Stimulated activated CD4-positive, alpha-beta T cell treated with anti-CD3 and anti-CD28 coated beads, TNF-alpha, amount 100 ng/mL, for 24 hours (primary cell): Measurements from ENCODE around the gene TAF4.

Experiments used
- DNase-seq, 3 experiments: peaks; one replicate each; pipeline ENCODE4 v3.0.0-alpha.2; 2020; ENCODE audit warnings: low read depth in 3 of 3

TAF4 gene

DNA sequence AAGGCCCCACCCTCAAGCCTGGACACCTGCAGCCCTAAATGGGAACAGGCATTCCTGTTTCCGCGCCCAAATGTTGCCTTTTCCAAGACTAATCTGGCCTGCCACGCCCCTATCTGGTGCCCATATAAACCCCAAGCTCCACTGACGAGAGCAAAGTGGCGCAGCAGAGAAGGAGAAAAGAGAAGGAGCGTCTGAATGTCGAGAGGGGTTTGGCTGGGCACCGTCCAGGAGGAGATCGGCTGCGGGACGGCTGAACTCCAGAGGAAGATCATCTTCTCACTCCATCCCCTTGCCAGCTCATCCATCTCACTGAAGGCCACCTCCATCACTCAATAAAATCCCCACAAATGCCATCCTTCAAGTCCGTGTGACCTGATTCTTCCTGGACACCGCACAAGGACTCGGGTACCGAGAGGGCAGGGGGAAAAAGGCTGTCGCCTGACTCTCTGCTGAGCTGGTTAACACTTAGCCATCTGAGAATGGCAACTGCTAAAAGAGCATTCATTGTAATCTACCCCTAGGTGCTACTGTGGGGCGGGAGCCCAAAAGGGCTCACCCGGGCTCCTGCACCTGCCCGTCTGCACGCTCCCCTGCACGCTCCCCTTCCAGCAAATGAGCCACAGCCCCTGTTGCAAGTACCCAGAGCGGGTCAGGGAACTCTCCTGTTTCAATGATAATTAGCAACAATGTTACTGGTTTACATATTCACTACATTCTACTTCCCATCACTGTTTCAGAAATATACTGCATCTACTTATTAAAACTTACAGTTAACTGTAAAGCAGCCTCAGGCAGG, 23.5 kb downstream of the TAF4 start:
- DNase-seq, result no peak

DNA sequence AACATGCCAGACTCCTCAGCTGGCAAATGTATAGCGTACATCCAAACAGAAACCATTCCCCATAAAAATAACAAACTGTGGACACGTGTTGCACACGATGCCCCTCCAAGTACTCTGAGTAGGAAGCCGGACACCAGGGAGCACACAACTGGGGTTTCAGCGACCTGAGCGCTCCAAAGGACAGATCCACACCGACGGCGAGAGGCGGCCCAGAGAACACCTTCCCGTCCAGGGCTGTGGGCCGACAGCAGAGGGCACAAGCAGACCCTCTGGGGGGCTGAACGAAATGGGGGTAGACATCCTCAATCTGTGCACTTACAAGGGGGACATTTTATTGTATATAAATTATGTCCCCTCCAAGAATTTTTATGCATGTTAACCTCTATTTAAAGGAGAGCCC, 24.7 kb downstream of the TAF4 start:
- DNase-seq, result no peak

DNA sequence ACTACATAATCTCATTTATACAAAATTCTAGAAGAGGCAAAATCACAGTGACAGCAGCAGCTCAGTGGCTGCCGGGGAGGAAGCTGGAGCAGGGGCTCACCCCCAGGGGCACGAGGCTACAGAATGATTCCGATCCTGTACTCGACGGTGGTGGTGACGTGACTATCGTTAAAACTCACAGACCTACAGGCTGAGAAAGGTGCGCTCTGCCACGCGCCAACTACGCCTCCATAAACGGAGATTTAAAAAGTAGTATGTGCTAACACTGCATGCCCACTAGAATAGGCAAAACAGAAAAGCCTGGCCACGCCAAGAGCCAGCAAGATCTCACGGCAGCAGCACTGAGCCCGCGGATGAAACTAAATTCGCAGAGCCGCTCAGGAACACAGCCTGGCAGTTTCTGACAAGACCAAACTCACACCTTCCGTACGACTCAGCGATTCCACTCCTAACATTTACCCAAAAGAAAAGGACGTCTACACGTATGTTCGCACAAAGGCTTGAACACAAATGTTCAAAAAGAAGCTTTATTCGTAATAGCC, 25.2 kb downstream of the TAF4 start:
- DNase-seq, result no peak

DNA sequence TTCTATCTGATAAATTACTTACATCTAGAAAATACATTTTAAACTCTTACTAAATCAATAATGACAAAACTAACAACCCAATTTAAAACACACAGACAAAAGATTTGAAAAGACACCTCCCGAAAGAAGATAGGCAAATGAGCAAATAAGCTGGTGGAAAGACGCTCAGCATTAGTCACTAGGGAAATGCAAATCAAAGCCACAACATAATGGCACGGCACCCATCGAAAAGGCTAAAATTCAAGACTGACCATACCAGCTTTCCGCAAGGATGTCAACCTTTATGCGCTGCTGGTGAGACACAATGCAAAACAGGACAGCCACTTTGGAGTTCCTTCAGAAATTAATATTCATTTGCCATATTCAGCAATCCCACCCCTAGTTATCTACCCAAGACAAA, 25.9 kb downstream of the TAF4 start:
- DNase-seq, result no peak

DNA sequence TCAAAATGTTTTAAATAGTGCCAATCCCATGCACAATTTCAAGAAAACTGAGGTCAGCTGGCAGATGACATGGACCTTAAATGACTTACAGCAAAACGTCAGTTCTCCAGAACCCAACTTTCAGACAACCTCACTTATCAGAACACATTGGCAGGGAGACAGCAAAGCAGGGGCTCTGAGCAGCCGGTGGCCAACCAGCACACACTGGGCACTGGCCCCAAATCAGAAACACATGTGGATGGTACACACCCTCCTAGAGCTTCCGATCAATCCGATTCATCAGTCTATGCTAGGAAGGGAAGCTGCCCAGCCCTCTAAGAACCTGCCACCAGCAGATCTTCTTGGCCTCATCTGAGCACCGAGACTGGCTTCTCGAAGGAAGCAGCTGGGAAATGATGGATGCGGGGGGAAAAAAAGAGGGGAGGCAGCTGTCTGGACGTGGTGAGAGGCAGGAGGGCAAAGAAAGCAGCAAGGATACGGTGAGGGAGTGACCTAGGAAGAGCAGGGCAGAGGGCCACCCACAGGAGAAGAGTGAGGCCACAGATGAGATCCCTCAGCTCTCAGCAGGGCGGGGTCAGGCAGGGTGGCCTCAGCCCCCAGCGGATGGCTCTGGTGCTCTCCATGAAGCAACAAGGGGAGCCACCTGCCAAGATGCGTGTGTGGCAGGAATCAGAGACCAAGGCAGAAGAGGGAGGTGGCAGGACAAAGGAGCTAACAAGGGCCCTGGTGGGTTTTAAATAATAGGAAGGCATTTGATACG, 32.9 kb downstream of the TAF4 start:
- DNase-seq, result no peak

DNA sequence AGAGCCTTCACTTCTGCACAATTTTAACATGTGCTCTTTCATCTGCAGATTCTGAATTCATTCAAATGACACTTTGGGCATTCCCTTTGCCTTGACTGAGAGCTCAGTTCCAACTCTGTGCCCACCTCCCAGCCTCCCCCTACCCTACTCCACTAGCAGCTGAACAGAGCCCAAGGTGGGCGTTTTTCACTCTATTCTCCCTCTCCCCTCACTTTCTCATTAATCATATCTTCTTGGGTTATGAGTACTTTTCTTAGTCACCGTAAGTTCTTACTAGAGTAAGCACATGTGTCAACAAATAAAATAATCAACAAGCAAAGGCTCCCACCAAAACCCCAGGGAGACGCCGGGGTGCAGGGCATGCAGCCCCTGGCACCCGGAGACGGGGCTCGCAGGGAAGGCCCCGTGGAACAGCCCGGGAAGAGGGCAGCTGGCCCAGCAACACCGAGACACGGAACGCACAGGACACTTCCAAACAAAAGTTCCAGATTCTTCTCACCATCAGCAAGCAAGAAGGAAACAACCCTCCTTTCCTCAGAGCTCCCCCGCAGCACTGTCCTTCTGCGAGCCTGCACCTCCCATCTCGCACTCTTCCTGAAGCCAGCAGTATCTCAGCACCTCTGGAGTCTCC, 34.1 kb downstream of the TAF4 start:
- no peak for DNase-seq

DNA sequence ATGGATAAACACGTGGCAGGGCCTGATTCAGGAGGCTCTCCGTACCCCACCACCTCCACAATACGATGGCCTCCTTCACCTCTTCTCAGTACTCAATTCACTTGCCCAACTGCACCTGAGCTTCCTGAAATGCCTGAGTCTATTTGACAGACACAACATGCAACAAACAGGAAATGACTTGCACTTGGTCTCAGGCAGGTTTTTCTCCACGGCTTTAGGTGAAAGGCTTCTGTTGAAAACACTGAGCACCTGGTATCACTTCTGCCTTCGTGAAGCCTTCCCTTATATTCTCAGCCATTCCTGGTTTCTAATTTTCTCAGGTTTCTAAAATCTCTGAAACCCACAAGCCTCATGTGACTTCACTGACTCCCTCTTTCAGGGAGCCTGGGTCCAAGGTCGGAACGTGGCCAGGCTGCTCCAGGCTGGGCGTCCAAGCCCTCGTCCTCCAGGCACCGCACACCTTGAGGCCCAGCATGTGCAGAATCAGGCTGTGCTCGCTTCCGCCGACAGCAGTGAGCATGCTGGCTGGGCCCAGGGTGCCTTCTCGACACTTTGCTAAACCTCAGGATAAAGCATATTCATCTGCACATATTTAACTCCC, 34.7 kb downstream of the TAF4 start:
- no peak for DNase-seq

DNA sequence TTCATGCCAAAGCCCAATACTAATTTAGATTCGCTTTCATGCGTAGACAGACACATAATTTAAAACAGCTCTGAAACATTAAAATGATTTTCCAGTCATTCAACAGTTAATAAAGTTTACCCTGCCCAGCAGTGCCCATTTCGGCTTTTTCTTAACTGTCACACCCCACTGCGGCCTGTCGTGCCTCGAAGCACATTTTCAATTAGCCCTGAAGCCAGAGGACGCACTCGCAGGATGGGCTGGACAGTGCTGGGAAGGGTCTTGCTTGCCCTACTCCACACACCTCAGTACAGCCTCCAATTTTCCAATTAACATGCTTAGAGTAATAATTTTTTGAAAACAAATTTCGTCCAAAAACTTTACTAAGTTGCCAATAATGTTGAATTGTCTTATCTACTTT, 35.3 kb downstream of the TAF4 start:
- DNase-seq, result no peak

DNA sequence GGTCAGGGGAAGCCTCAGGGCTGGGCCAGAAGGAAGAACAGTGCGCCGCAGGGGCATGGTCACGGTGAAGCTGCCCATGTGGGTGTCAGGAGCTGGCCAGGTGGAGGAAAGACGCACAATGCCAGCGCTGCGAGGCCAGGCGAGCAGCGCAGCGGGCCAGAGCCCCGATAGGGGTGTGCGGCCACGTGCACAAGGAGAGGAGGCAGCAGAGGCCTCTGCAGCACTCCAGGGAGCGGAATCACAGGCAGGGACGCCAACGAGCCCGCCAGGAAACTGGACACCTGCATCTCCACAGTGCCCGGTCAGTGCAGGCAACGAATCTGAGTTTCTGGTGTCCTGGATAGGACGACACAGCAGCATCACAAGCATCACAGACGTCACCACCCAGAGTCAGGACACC, 35.7 kb downstream of the TAF4 start:
- no peak for DNase-seq

DNA sequence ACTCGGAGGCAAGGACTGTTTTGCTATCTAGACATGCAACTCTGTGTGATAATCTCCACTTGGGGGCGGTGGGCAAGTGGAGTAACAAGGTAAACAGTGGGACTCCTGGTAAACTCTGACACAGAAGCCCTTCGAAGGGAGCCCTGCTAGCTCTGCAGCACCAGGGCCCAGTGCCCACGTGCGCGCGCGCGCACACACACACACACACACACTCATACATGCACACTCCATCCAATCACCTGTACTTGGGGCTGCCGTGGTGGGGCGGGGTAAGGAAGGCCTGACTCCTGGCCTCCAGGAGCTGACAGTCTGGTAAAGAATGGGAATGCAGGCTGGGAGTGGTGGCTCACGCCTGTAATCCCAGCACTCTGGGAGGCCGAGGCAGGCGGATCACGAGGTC, 36.4 kb downstream of the TAF4 start:
- no peak for DNase-seq

DNA sequence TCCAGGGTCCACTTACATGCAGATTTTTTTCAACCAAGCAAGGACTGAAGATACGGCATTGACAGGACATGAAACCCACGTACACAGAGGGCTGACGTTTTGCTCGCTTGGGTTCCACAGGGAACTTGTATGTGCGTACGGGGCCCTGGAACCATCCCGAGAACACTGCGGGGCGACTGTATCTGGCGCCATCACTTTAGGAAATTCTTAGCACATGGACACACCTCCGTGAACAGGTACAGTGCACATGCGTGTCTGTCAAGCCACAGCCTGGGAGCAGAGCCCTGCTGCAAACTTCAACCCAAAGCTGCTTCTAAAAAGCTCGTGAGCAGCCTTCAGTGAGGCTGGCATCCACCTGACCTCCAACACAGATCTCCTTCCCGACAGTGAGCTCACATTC, 37.3 kb downstream of the TAF4 start:
- no peak for DNase-seq

DNA sequence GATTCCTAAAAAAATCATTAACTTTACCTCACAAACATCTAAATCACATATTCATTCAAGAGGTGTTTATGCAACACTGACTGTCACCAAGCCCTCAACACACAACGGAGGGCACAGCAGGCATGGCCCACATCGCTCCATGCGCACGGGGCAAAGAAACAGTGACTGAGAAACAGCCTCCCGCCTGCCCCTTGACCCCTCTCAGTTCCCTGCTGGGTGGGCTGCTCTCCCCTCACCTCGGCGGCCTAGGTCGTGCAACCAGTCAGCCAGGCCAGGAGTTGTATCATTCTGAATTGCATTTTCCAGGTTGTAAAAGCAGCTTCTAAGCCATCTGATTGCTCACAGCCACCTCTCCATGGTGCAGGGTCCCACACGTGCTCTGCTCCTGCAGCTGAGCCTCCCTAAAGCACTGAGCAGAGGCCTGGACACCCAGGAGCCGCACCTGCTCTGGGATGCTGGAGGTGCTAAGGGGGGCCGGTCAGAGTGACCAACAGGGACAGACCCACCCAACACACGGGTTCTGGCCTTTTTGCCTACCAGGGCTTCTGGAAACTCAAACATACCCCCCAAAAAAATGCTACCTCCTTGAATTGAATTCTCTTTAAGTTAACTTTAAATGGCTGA, 37.9 kb downstream of the TAF4 start:
- DNase-seq, result no peak

DNA sequence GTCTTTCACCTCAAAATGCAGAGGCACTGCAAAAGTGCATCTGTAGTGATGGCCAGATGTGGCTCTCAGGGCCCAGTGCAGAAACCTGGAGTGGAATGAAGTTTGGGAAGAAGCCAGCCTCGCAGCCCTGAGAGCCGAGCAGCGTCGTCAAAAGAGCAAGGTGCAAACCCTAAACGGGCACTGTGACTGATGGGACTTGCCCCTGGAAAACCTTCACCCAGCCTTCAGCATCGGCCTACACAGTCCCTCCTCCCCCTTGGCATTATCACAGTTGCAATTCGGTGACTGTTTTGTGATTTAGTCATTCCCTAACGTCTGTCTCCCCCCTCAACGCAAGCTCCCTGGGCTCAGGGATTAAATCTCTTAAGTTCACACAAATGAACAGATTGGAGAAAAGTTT, 38.6 kb downstream of the TAF4 start:
- no peak for DNase-seq

DNA sequence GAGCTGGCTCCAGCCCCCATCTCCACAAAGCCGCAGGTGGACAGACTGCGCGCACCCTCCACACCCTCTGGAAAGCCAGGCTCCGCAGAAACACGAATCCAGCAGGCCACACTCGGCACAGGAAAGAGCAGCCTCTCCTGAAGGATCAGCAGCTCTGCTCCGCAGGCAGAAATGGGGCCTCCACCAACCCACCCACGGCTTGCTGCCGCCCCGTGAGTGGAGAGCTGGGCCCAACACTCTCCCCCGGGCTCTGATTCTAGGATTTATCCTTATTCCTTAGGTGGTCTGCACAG, 39.2 kb downstream of the TAF4 start:
- DNase-seq, result no peak

DNA sequence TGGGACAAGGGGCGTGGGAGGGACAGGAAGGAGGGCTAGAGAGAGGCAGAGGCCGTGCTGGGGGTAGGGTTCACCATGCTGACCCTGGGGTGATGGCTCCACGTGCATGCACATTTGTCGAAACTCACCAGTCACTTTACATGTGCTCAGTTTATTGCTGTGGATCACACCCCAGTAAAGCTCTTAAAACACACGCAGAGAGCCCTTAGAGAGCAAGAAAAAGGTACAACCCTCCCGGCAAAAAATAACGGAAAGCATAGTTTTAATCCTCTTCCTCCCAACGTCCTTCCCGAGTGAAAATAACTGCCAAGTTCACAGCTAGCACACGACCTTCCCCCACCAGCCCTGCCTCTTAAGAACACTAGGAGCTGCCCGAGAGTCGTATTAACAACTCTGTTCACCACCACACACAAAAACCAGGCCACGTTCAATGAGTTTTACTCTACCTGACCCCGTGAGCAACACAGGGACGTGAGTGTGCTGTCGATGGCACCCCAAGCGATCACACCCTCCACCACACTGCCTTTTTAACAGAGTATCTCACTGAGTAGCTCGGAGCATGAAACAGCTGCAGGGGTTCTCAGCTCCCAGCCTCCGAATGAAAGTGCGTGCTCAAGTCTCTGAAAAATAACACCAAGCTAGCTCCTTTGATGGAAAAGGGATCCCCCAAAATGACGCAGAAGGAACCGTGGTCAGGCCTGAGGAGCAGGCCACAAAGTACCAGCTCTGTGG, 39.7 kb downstream of the TAF4 start:
- no peak for DNase-seq

DNA sequence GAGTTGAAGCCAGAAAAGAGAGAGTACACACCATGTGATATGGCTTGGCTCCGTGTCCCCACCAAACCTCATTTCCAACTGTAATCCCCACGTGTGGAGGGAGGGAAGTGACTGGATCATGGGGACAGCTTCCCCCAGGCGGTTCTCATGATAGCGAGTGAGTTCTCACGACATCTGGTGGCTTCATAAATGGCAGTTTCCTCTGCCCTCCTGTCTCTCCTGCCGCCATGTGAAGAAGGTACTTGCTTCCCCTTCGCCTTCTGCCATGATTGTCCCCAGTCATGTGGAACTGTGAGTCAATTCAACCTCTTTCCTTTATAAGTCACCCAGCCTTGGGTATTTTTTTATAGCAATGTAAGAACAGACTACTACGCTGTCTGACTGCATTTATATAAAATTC, 40.3 kb downstream of the TAF4 start:
- no peak for DNase-seq

DNA sequence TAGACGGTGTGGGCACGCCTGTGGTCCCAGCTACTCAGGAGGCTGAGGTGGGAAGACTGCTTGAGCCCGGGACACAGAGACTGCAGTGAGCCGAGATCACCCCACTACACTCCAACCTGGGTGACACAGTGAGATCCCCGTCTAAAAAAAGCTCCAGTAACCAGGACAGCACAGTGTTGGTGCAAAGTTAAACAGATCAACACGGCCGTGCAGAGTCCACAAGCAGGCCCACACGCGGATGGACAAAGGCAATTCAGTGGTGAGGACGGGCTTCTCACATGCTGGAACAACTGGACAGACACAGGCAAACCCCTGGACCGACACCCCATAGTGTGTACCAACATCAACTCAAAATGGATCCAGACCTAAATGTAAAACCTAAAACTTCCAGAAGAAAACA, 41.7 kb downstream of the TAF4 start:
- no peak for DNase-seq

DNA sequence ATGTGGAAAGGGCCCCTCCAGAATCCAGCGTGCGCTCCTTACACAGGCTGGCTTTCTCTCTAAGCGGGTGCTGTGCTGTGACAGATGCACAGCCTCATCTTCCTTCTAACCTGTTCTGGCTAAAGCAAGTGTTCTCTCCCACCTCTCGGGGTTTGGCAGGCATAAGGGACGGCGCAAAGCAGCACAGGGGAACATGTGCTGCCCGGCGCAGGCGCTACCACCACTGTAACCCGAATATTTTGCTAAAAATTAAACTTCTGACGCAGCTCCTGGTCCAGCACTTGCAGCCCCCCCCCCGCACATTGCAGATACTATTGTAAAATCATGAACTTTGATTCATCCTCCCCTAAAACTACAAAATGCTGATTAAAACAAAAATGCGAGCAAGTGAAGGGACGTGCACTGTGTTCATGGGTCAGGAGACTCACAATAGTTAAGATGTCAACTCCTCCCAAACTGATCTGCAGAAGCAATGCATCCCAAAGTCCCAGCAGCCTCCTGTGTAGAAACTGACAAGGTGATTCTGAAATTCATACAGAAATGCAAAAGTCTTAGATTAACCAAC, 43.0 kb downstream of the TAF4 start:
- no peak for DNase-seq

DNA sequence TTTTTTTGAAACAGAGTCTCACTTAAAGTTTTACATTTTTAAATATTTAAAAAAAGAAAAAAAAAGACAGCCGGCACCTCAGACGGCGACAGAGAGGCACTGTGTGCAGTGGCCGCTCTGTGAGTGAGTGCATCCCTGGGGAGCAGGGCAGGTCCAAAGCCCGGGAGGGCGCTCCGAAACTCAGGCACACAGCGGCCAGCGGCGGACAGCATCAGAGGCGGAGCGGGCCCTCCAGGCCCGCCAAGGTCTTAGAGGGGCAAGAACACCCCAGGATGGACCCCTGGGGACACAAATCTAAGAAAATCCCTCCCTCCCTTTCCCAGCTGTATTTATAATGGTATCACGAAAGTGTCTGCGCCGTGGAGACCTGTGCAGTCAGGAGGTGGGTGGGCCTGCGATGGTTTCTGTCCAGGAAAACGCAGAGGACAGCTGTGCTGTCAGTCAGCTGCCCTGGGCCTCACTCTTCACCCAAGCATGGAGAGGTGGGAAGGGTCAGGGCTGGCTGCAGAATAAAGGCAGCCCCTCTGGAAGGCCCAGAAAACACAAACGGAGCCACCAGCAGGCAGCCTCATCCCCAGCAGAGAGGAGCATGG, 43.8 kb downstream of the TAF4 start:
- DNase-seq, result no peak

DNA sequence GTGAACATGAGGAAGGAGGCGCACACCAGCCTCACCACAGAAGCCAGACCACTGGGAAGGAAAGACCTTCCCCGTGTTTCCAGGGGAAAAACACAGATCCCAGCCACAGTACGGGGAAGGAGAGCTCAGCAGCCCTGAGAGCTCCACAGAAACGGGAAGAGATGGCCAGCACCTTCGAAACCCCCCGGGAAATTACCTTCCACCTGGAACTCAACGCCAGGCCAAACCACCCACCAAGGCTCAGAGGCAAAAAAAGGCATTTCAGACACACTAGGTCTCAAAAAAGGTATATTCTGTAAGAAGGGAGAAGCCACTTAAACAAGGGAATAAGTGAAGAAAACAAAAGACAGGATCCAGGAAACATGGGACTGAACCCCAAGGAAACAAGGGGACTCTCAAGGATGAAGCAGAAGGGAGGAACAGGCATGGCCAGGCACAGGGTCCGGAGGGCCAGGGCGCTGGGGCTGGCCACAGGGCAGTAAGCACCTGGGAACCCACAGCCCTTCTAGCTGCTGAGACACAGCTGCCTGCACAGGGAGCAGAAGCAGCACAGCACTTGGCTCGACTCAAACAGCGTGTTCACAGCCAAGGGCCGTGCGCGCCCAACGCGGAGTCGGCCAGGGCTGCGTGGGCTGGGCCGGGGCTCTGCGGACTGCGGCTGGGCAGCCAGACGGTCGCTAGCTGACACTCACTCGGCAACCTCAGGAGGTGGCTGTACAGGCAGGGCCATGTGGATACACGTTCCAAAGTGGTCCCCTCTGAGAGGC, 44.6 kb downstream of the TAF4 start:
- DNase-seq, result no peak
